ENCODE results near the gene TXNDC5.

GRCh38 chr6:7879043-7879442, 31.5 kb downstream of the TXNDC5 start:
- no peak for TF ChIP-seq POLR2A (IDR thresholded peaks at IDR 0.05)
- TF ChIP-seq CTCF (IDR thresholded peaks at IDR 0.05), result no peak

All from adrenal gland (tissue), 5 donors.